NT2/D1 (cell line): ENCODE results near the gene HBA1.

Experiments used
- SUZ12 ChIP-seq: IDR thresholded peaks from 2 replicates; pipeline ENCODE4 v1.6.1; 2011; ENCODE audit not compliant: insufficient read length, insufficient read depth; ENCODE audit errors: extremely low read depth
- YY1 ChIP-seq: IDR thresholded peaks from 2 replicates; pipeline ENCODE4 v1.6.1; 2011; ENCODE audit not compliant: insufficient read length, insufficient read depth
- ZNF274 ChIP-seq: IDR thresholded peaks from 2 replicates; pipeline ENCODE4 v1.6.1; 2011; ENCODE audit warnings: mild to moderate bottlenecking, low read depth, low read length

DNA sequence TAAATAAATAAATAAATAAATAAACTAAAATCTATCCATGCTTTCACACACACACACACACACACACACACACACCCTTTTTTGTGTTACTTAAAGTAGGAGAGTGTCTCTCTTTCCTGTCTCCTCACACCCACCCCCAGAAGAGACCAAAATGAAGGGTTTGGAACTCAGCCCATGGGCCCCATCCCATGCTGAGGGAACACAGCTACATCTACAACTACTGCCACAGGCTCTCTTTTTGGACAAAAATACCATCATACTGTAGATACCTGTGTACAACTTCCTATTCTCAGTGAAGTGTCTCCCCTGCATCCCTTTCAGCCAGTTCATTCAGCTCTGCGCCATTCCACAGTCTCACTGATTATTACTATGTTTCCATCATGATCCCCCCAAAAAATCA is 5.7 kb upstream of the HBA1 start:
- no peak for TF ChIP-seq ZNF274
- TF ChIP-seq YY1, result no peak
- no peak for TF ChIP-seq SUZ12
